Osteocyte (in vitro differentiated cells): ENCODE results near the gene CAPNS2. TPM values are rescaled to one million over a fixed set of nuclear protein-coding genes. Genes with fewer than 3 reads are reported as not detected.
A peak's percentile ranks its signal among the peaks of the same experiment; 100 is the strongest.

Experiments
- DNase-seq: peaks from one replicate; pipeline ENCODE4 v3.0.0; 2021; ENCODE audit warnings: mixed read lengths; ENCODE audit not compliant: unreplicated experiment; ENCODE audit errors: extremely low spot score
- H3K27ac Mint-ChIP-seq: one replicate; pipeline ENCODE4 v1.8.0; 2021; ENCODE audit warnings: mild to moderate bottlenecking, mixed read lengths; ENCODE audit not compliant: unreplicated experiment
- H3K27me3 Mint-ChIP-seq: one replicate; pipeline ENCODE4 v1.8.0; 2021; ENCODE audit warnings: mixed read lengths; ENCODE audit not compliant: unreplicated experiment
- H3K36me3 Mint-ChIP-seq: one replicate; pipeline ENCODE4 v1.8.0; 2021; ENCODE audit warnings: mixed read lengths; ENCODE audit not compliant: unreplicated experiment
- H3K4me1 Mint-ChIP-seq: one replicate; pipeline ENCODE4 v1.8.0; 2021; ENCODE audit warnings: mixed read lengths; ENCODE audit not compliant: unreplicated experiment
- H3K4me3 Mint-ChIP-seq: one replicate; pipeline ENCODE4 v1.8.0; 2021; ENCODE audit warnings: mild to moderate bottlenecking, moderate library complexity, mixed read lengths; ENCODE audit not compliant: unreplicated experiment
- H3K9me3 Mint-ChIP-seq: one replicate; pipeline ENCODE4 v1.8.0; 2021; ENCODE audit warnings: mixed read lengths; ENCODE audit not compliant: unreplicated experiment
- CTCF ChIP-seq: fragments of 200-600 bp; sonication (generic); IDR thresholded peaks from 2 replicates; pipeline ENCODE4 v1.5.0; 2021; ENCODE audit warnings: antibody characterized with exemption, mild to moderate bottlenecking, moderate library complexity
- long read RNA-seq: library from polyadenylated mRNA; unstranded; transcript quantifications from one replicate; pipeline ENCODE4 v2.0.0, GENCODE V29; 2021
- total RNA-seq: library from RNA; stranded (reverse); gene quantifications from 2 replicates; pipeline ENCODE4 v1.2.1, GENCODE V29; 2021

The CAPNS2 gene
- 0.35 and 0.37 TPM in 2 replicates for total RNA-seq
- long read RNA-seq, result 0 reads

- peak within 1 kb of the TSS; percentile 53 for H3K27ac Mint-ChIP-seq
- no peaks in the 10 kb centered on the region for H3K27me3 Mint-ChIP-seq
- peaks cover 37% of the 10 kb centered on the region for H3K4me1 Mint-ChIP-seq
- H3K36me3 Mint-ChIP-seq, result peaks cover 6% of the 10 kb centered on the region
- no peak for TF ChIP-seq CTCF
- H3K4me3 Mint-ChIP-seq, result no peak within 1 kb of the TSS
- no peaks in the 10 kb centered on the region for H3K9me3 Mint-ChIP-seq
- DNase-seq, result no peak
These were observed at the start of gene CAPNS2 for GRCh38 chr16:55566432-55567175. TSS of gene CAPNS2 (plus strand) at chr16:55566684. CDS start at chr16:55566757, 73 bp downstream.

- peaks cover 1% of the 10 kb centered on the region for H3K36me3 Mint-ChIP-seq
- peaks cover 20% of the 10 kb centered on the region for H3K9me3 Mint-ChIP-seq
- no peak overlapping the region for H3K27ac Mint-ChIP-seq
- no peak for DNase-seq
- TF ChIP-seq CTCF, result no peak
- no peaks in the 10 kb centered on the region for H3K4me1 Mint-ChIP-seq
- H3K4me3 Mint-ChIP-seq, result no peak overlapping the region
- H3K27me3 Mint-ChIP-seq, result no peaks in the 10 kb centered on the region
These were observed 44.7 kb upstream of the CAPNS2 start for GRCh38 chr16:55521792-55522191.

- no peak overlapping the region for H3K4me3 Mint-ChIP-seq
- no peak for DNase-seq
- no peak overlapping the region for H3K27ac Mint-ChIP-seq
- H3K9me3 Mint-ChIP-seq, result peaks cover 9% of the 10 kb centered on the region
- H3K27me3 Mint-ChIP-seq, result no peaks in the 10 kb centered on the region
- no peaks in the 10 kb centered on the region for H3K4me1 Mint-ChIP-seq
- no peak for TF ChIP-seq CTCF
- H3K36me3 Mint-ChIP-seq, result peaks cover 6% of the 10 kb centered on the region
These were observed 40.0 kb upstream of the CAPNS2 start for GRCh38 chr16:55526441-55526840.

GRCh38 chr16:55527885-55528284 lies 38.6 kb upstream of the CAPNS2 start:
- no peaks in the 10 kb centered on the region for H3K27me3 Mint-ChIP-seq
- H3K4me3 Mint-ChIP-seq, result no peak overlapping the region
- peaks cover 2% of the 10 kb centered on the region for H3K4me1 Mint-ChIP-seq
- no peak for DNase-seq
- H3K9me3 Mint-ChIP-seq, result no peaks in the 10 kb centered on the region
- no peak for TF ChIP-seq CTCF
- peaks cover 6% of the 10 kb centered on the region for H3K36me3 Mint-ChIP-seq
- no peak overlapping the region for H3K27ac Mint-ChIP-seq

- no peaks in the 10 kb centered on the region for H3K27me3 Mint-ChIP-seq
- TF ChIP-seq CTCF, result no peak
- no peak overlapping the region for H3K4me3 Mint-ChIP-seq
- no peak for DNase-seq
- peaks cover 2% of the 10 kb centered on the region for H3K4me1 Mint-ChIP-seq
- H3K36me3 Mint-ChIP-seq, result peaks cover 6% of the 10 kb centered on the region
- H3K9me3 Mint-ChIP-seq, result no peaks in the 10 kb centered on the region
- no peak overlapping the region for H3K27ac Mint-ChIP-seq
These were observed 37.5 kb upstream of the CAPNS2 start for GRCh38 chr16:55529018-55529417.
